Chondrocyte (in vitro differentiated cells): ENCODE results near the gene RAVER2. TPM values are rescaled to one million over a fixed set of nuclear protein-coding genes. Genes with fewer than 3 reads are reported as not detected.
"Not testable (repeated sequence)": the region's sequence is repeated elsewhere in the genome, so short reads cannot be mapped to it uniquely, and the experiment has no call there.

Experiments used
- DNase-seq: peaks from one replicate; pipeline ENCODE4 v3.0.0; 2021; ENCODE audit warnings: mixed read lengths, low spot score
- H3K27ac Mint-ChIP-seq: one replicate; pipeline ENCODE4 v1.8.0; 2021; ENCODE audit warnings: mild to moderate bottlenecking, moderate library complexity, mixed read lengths; ENCODE audit not compliant: unreplicated experiment
- H3K27me3 Mint-ChIP-seq: 2 replicates; pipeline ENCODE4 v1.8.0; 2021; ENCODE audit warnings: low read depth, mixed read lengths
- H3K36me3 Mint-ChIP-seq: 2 replicates; pipeline ENCODE4 v1.8.0; 2021; ENCODE audit warnings: low read depth, mixed read lengths
- H3K4me1 Mint-ChIP-seq: 2 replicates; pipeline ENCODE4 v1.8.0; 2021; ENCODE audit warnings: low read depth, mild to moderate bottlenecking, mixed read lengths
- H3K4me3 Mint-ChIP-seq: one replicate; pipeline ENCODE4 v1.8.0; 2021; ENCODE audit warnings: mild to moderate bottlenecking, moderate library complexity, mixed read lengths; ENCODE audit not compliant: unreplicated experiment
- H3K9me3 Mint-ChIP-seq: 2 replicates; pipeline ENCODE4 v1.8.0; 2021; ENCODE audit warnings: low read depth, mixed read lengths
- total RNA-seq: library from RNA; stranded (reverse); gene quantifications from 3 replicates; pipeline ENCODE4 v1.2.1, GENCODE V29; 2021
- TF ChIP-seq, protein P1 (sequence below): fragments of 200-600 bp; sonication (generic); IDR thresholded peaks from 2 replicates; pipeline ENCODE4 v1.5.0; 2021; ENCODE audit warnings: antibody characterized with exemption, mild to moderate bottlenecking, moderate library complexity

Gene RAVER2
- total RNA-seq, 1 donor from 2014 or later, result 16.4 TPM

DNA sequence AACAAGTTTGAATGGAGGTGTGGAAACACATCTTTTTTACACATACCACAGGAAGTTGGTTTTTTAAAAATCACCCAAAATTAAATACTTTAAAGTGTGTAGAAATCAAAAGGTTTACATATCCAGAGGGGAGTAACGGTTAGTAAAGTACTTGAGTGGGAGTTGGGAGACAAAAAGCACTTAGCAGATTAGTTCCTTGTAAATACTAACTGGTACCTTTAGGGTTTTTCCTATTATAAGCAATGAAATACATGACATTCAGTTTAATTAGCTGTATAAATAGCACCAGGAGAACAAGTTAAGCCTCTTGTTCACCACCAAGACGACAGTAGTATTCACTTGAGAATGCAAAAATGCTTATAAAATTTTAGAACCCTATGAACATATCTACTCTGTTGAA lies 23.7 kb upstream of the RAVER2 start:
- H3K36me3 Mint-ChIP-seq, result peaks cover 5% of the 10 kb centered on the region
- no peak overlapping the region for H3K4me3 Mint-ChIP-seq
- no peak for DNase-seq
- peaks cover 9% of the 10 kb centered on the region for H3K4me1 Mint-ChIP-seq
- H3K27me3 Mint-ChIP-seq, result peaks cover 9% of the 10 kb centered on the region
- TF ChIP-seq, protein P1, sequence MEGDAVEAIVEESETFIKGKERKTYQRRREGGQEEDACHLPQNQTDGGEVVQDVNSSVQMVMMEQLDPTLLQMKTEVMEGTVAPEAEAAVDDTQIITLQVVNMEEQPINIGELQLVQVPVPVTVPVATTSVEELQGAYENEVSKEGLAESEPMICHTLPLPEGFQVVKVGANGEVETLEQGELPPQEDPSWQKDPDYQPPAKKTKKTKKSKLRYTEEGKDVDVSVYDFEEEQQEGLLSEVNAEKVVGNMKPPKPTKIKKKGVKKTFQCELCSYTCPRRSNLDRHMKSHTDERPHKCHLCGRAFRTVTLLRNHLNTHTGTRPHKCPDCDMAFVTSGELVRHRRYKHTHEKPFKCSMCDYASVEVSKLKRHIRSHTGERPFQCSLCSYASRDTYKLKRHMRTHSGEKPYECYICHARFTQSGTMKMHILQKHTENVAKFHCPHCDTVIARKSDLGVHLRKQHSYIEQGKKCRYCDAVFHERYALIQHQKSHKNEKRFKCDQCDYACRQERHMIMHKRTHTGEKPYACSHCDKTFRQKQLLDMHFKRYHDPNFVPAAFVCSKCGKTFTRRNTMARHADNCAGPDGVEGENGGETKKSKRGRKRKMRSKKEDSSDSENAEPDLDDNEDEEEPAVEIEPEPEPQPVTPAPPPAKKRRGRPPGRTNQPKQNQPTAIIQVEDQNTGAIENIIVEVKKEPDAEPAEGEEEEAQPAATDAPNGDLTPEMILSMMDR, result no peak
- H3K9me3 Mint-ChIP-seq, result peaks cover 13% of the 10 kb centered on the region
- no peak overlapping the region for H3K27ac Mint-ChIP-seq

DNA sequence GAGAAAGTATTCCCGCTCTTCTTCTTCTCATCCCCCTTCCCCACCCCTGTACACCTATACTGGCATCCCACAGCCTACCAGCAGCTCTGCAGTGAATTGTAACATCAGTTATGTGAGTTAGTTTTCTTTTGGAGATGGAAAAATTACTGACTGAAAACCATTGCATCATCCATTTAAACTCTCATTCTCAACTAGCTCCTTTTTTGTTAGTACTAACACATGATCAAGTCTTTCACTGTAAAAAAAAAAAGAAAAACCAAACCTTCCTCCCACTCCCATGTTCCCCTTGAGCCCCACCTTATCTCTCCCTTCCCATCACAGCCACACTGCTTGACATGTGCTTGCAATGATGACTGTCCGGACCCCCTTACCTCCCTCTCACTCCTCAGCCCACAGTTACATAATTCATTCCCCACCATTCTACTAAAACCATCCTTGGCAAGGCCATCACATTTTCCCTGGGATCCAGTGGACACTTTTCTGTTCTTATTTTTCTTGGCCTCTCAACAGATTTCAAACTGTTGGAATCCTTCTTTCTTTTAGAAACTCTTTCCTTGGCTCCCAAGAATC lies 23.2 kb upstream of the RAVER2 start:
- H3K4me1 Mint-ChIP-seq, result peaks cover 9% of the 10 kb centered on the region
- peaks cover 13% of the 10 kb centered on the region for H3K9me3 Mint-ChIP-seq
- peaks cover 5% of the 10 kb centered on the region for H3K36me3 Mint-ChIP-seq
- H3K27me3 Mint-ChIP-seq, result peaks cover 9% of the 10 kb centered on the region
- H3K4me3 Mint-ChIP-seq, result no peak overlapping the region
- H3K27ac Mint-ChIP-seq, result no peak overlapping the region
- DNase-seq, result no peak
- TF ChIP-seq, protein P1, result no peak

DNA sequence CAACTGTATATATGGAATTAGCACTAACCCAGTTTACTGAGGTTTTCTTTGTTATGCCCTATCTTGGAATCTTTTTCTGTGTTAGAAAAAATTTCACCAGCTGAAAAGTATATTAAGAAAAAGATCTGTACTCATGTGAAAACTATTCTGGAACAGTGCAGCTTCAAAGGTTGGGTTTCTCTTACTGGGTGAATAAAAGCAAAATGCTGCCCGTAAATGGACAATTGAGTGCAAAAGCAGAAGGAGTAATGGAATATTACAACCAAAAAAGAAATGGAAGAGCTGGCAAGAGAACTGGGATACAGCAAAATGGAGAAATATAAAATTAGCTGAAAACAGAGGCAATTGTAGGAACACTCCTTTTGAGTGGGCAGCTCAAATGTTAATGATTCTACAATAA lies 17.0 kb upstream of the RAVER2 start:
- Mint-ChIP-seq H3K36me3 (peaks cover 1% of the 10 kb centered on the region), H3K27me3 (no peaks in the 10 kb centered on the region), H3K27ac (peak overlapping the region; percentile 37)

DNA sequence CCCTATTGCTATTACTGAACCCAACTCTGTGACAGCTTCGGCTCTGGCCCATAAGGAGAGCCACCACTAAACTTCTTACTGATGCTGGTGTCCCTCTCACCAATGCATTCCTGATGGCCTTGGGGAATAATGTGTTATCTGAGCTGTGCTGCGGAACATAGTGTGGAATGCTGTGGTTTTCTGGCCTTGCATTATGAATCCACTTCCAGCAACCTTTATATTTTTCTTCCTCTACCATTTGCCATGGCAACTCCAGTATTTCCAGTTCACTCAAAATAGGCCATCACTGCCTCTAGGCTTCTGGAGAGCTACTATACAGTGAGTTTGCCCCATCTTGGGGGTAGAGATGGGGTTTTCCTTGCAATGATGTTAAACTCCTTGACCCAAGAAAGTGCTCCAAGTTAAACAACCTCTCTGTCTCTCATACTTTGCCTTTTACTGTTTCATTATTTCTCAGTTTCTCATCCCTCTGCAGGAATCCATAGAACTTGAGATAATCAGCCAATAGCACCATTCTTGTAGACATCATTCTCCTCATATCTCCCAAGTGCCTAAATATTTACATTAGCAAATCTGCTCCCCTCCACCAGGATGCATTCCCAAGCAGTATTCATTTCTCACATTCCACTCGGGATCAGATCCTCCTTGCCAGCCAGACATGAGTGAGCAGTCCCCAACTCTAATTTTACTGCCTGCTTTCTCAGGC lies 11.1 kb upstream of the RAVER2 start:
- TF ChIP-seq, protein P1, result peak; percentile 21
- Mint-ChIP-seq H3K4me3 (peak overlapping the region; percentile 2), H3K36me3 (peaks cover 1% of the 10 kb centered on the region), H3K9me3 (peaks cover 2% of the 10 kb centered on the region), H3K27ac (peak overlapping the region; percentile 88), H3K27me3 (no peaks in the 10 kb centered on the region), H3K4me1 (peaks cover 41% of the 10 kb centered on the region)
- no peak for DNase-seq

More for the DNA sequence above, 17.0 kb upstream of the RAVER2 start:
- Mint-ChIP-seq H3K9me3 (peaks cover 2% of the 10 kb centered on the region), H3K4me3 (no peak overlapping the region), H3K4me1 (peaks cover 18% of the 10 kb centered on the region)
- DNase-seq, result no peak
- TF ChIP-seq, protein P1, result no peak

DNA sequence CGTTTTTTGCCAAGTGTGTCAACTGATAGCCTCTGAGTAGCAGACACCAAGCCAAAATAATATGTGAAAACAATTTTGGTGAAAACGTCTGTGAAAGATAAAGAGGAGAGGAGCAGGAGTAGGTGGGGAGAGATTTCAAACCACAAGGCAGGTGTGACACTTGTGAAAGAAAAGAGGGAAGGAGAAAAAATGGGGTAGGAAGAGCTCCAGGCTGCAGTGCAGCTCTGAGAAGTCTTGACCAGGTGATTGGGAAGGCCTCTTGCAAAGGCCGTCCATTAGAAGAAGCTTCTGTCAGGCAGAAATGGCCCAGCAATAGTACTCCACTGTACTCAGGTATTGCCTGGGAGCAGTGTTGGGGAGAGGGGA lies 10.6 kb upstream of the RAVER2 start:
- Mint-ChIP-seq H3K9me3 (no peaks in the 10 kb centered on the region), H3K27me3 (no peaks in the 10 kb centered on the region), H3K36me3 (peaks cover 1% of the 10 kb centered on the region), H3K27ac (peak overlapping the region; percentile 88), H3K4me1 (peaks cover 41% of the 10 kb centered on the region), H3K4me3 (peak overlapping the region; percentile 2)
- no peak for DNase-seq
- TF ChIP-seq, protein P1, result no peak

DNA sequence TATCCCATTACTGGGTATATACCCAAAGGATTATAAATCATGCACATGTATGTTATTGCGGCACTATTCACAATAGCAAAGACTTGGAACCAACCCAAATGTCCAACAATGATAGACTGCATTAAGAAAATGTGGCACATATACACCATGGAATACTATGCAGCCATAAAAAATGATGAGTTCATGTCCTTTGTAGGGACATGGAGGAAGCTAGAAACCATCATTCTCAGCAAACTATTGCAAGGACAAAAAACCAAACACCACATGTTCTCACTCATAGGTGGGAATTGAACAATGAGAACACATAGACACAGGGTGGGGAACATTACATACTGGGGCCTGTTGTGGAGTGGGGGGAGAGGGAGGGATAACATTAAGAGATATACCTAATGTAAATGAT lies 4.2 kb upstream of the RAVER2 start:
- not testable (repeated sequence) for H3K4me3 Mint-ChIP-seq, DNase-seq

More for the DNA sequence above, 4.2 kb upstream of the RAVER2 start:
- H3K4me1 Mint-ChIP-seq, result peaks cover 19% of the 10 kb centered on the region
- not testable (repeated sequence) for H3K36me3 Mint-ChIP-seq, H3K27me3 Mint-ChIP-seq, H3K27ac Mint-ChIP-seq, H3K9me3 Mint-ChIP-seq
